Smooth muscle cell (in vitro differentiated cells): Measurements from ENCODE around the gene LRMDA. TPM values are rescaled to one million over a fixed set of nuclear protein-coding genes. Genes with fewer than 3 reads are reported as not detected.

ENCODE experiments used
- DNase-seq: peaks from one replicate; lab custom pipeline; 2025; ENCODE audit not compliant: unreplicated experiment; lab: John Stamatoyannopoulos, UW
- H2AFZ ChIP-seq: fragments of 200-600 bp; sonication (generic); 2 replicates; pipeline ENCODE4 v1.6.0; 2016; ENCODE audit warnings: antibody characterized with exemption, low read depth, mild to moderate bottlenecking
- H3F3A ChIP-seq: fragments of 200-600 bp; sonication (generic); 2 replicates; pipeline ENCODE4 v1.6.0; 2017; ENCODE audit warnings: antibody characterized with exemption, low read depth
- H3K27ac ChIP-seq: fragments of 200-600 bp; sonication (generic); 2 replicates; pipeline ENCODE4 v1.5.1; 2016; ENCODE audit warnings: low read depth, mild to moderate bottlenecking
- H3K27me3 ChIP-seq: fragments of 200-600 bp; sonication (generic); 2 replicates; pipeline ENCODE4 v1.6.1; 2016; ENCODE audit warnings: low read depth, mild to moderate bottlenecking
- H3K36me3 ChIP-seq: fragments of 200-600 bp; sonication (generic); 2 replicates; pipeline ENCODE4 v1.5.1; 2016; ENCODE audit warnings: low read depth
- H3K4me1 ChIP-seq: fragments of 200-600 bp; sonication (generic); 2 replicates; pipeline ENCODE4 v1.5.1; 2016; ENCODE audit warnings: low read depth
- H3K4me2 ChIP-seq: fragments of 200-600 bp; sonication (generic); 2 replicates; pipeline ENCODE4 v1.6.0; 2016; ENCODE audit warnings: mild to moderate bottlenecking
- H3K4me3 ChIP-seq: fragments of 200-600 bp; sonication (generic); 2 replicates; pipeline ENCODE4 v1.5.1; 2016; ENCODE audit warnings: mild to moderate bottlenecking
- H3K79me2 ChIP-seq: fragments of 200-600 bp; sonication (generic); 2 replicates; pipeline ENCODE4 v1.6.0; 2016; ENCODE audit warnings: low read depth, mild to moderate bottlenecking
- H3K9ac ChIP-seq: fragments of 200-600 bp; sonication (generic); 2 replicates; pipeline ENCODE4 v1.6.0; 2016; ENCODE audit warnings: low read depth
- H3K9me3 ChIP-seq: fragments of 200-600 bp; sonication (generic); replicated peaks from 2 replicates; pipeline ENCODE4 v1.5.1; 2016; ENCODE audit warnings: low read depth
- H4K20me1 ChIP-seq: fragments of 200-600 bp; sonication (generic); 2 replicates; pipeline ENCODE4 v1.6.0; 2016; ENCODE audit warnings: low read depth
- CTCF ChIP-seq: fragments of 200-600 bp; sonication (generic); IDR thresholded peaks from 2 replicates; pipeline ENCODE4 v1.5.1; 2017; ENCODE audit warnings: borderline replicate concordance, mild to moderate bottlenecking, antibody characterized with exemption; ENCODE audit not compliant: insufficient read depth, poor library complexity, severe bottlenecking
- WGBS: methylation state at CpG from one replicate; pipeline ENCODE4 v1.1.7; 2016; ENCODE audit warnings: low lambda C conversion rate; 5-methylcytosine and 5-hydroxymethylcytosine counted together
- polyA plus RNA-seq: library from polyadenylated mRNA; unstranded; fragments of >200 nt; fragmentation: Nextera tagmentation; extraction: Ambion mirVana; gene quantifications from 2 replicates; pipeline ENCODE4 v1.2.1, GENCODE V29; 2016
- total RNA-seq: library from RNA; depleted of rRNA; stranded (reverse); fragments of >200 nt; gene quantifications from 2 replicates; pipeline ENCODE4 v1.2.3, GENCODE V29; 2014

The LRMDA gene
- total and polyA plus RNA-seq, 2 experiments from 2014 or later = 1.5 to 1.6 TPM

GRCh38 chr10:75852851-75853484 lies 421.5 kb downstream of the LRMDA start:
- no peaks in the 10 kb centered on the region for H3K79me2 ChIP-seq
- H4K20me1 ChIP-seq = no peaks in the 10 kb centered on the region
- no peaks in the 10 kb centered on the region for H3K36me3 ChIP-seq
- H3K4me2 ChIP-seq = no peak overlapping the region
- whole genome bisulfite sequencing = 58% methylated on average over 3 of the region's 3 CpGs
- no peak overlapping the region for H3K27ac ChIP-seq
- no peaks in the 10 kb centered on the region for H3F3A ChIP-seq
- TF ChIP-seq CTCF = peak; percentile 20
- H3K9ac ChIP-seq = no peak overlapping the region
- no peaks in the 10 kb centered on the region for H3K9me3 ChIP-seq
- DNase-seq = no peak
- no peaks in the 10 kb centered on the region for H3K27me3 ChIP-seq
- no peaks in the 10 kb centered on the region for H3K4me1 ChIP-seq
- H3K4me3 ChIP-seq = no peak overlapping the region
- H2AFZ ChIP-seq = no peak overlapping the region

GRCh38 chr10:75857269-75857846 lies 425.9 kb downstream of the LRMDA start:
- DNase-seq = no peak
- Histone ChIP-seq H4K20me1 (no peaks in the 10 kb centered on the region), H3K27me3 (no peaks in the 10 kb centered on the region), H2AFZ (no peak overlapping the region), H3K4me3 (no peak overlapping the region), H3K4me2 (no peak overlapping the region), H3K4me1 (no peaks in the 10 kb centered on the region), H3K27ac (no peak overlapping the region), H3K9ac (no peak overlapping the region), H3K79me2 (no peaks in the 10 kb centered on the region), H3F3A (no peaks in the 10 kb centered on the region), H3K36me3 (no peaks in the 10 kb centered on the region), H3K9me3 (no peaks in the 10 kb centered on the region)
- TF ChIP-seq CTCF = no peak
- 64% methylated on average over 5 of the region's 5 CpGs for WGBS

- H3F3A ChIP-seq = no peaks in the 10 kb centered on the region
- no peaks in the 10 kb centered on the region for H3K4me1 ChIP-seq
- no peaks in the 10 kb centered on the region for H3K27me3 ChIP-seq
- no peak for TF ChIP-seq CTCF
- no peak overlapping the region for H3K27ac ChIP-seq
- H3K9ac ChIP-seq = no peak overlapping the region
- H3K4me2 ChIP-seq = no peak overlapping the region
- DNase-seq = no peak
- no peaks in the 10 kb centered on the region for H3K36me3 ChIP-seq
- H4K20me1 ChIP-seq = no peaks in the 10 kb centered on the region
- H3K9me3 ChIP-seq = no peaks in the 10 kb centered on the region
- WGBS = 87% methylated on average over 4 of the region's 4 CpGs
- H3K79me2 ChIP-seq = no peaks in the 10 kb centered on the region
- no peak overlapping the region for H3K4me3 ChIP-seq
- no peak overlapping the region for H2AFZ ChIP-seq
Observed at GRCh38 chr10:75857896-75858295, 426.5 kb downstream of the LRMDA start.

- H4K20me1 ChIP-seq = no peaks in the 10 kb centered on the region
- no peak overlapping the region for H3K9ac ChIP-seq
- H3K4me1 ChIP-seq = no peaks in the 10 kb centered on the region
- H3K27ac ChIP-seq = no peak overlapping the region
- no peaks in the 10 kb centered on the region for H3K27me3 ChIP-seq
- no peak overlapping the region for H3K4me2 ChIP-seq
- no peak overlapping the region for H3K4me3 ChIP-seq
- H2AFZ ChIP-seq = no peak overlapping the region
- H3K9me3 ChIP-seq = no peaks in the 10 kb centered on the region
- no peaks in the 10 kb centered on the region for H3K36me3 ChIP-seq
- H3F3A ChIP-seq = no peaks in the 10 kb centered on the region
- WGBS = 100% methylated on average over 1 of the region's 1 CpG
- no peaks in the 10 kb centered on the region for H3K79me2 ChIP-seq
- DNase-seq = no peak
- TF ChIP-seq CTCF = no peak
Observed at GRCh38 chr10:75858339-75858738, 426.9 kb downstream of the LRMDA start.
